ENCODE measurements around the gene DPEP2.
A peak's percentile ranks its signal among the peaks of the same experiment; 100 is the strongest.

Gene DPEP2

GRCh38 chr16:67969254-67970039, 29.8 kb downstream of the DPEP2 start:
- peak overlapping the region; percentile 86 to 97 for H3K27ac Mint-ChIP-seq
- peak overlapping the region; percentile 99 for H3K4me3 Mint-ChIP-seq
- ATAC-seq: no peak
- no peaks in the 10 kb centered on the region for H3K27me3 Mint-ChIP-seq
- H3K9me3 Mint-ChIP-seq: no peaks in the 10 kb centered on the region
- peaks cover 34% of the 10 kb centered on the region for H3K4me1 Mint-ChIP-seq
- no peak for DNase-seq

GRCh38 chr16:67968400-67969253, 30.7 kb downstream of the DPEP2 start, which contains the start of gene SLC12A4:
Gene SLC12A4, minus strand, starts transcription at chr16:67968637. Its CDS starts 84 bp downstream, at chr16:67968553.
- peak; percentile 93 to 95 for DNase-seq
- peaks cover 37% of the 10 kb centered on the region for H3K4me1 Mint-ChIP-seq
- no peaks in the 10 kb centered on the region for H3K27me3 Mint-ChIP-seq
- peak; percentile 94 for ATAC-seq
- peak within 1 kb of the TSS; percentile 99 for H3K4me3 Mint-ChIP-seq
- peak within 1 kb of the TSS; percentile 97 to 98 for H3K27ac Mint-ChIP-seq
- H3K9me3 Mint-ChIP-seq: no peaks in the 10 kb centered on the region

- peak; percentile 19 for ATAC-seq
- Mint-ChIP-seq H3K27ac (peak overlapping the region; percentile 97 to 98), H3K4me3 (peak overlapping the region; percentile 99), H3K4me1 (peaks cover 35% of the 10 kb centered on the region), H3K27me3 (no peaks in the 10 kb centered on the region), H3K9me3 (no peaks in the 10 kb centered on the region)
- DNase-seq: peak; percentile 25 to 37
Observed at GRCh38 chr16:67967958-67968399, 31.3 kb downstream of the DPEP2 start.

DNA sequence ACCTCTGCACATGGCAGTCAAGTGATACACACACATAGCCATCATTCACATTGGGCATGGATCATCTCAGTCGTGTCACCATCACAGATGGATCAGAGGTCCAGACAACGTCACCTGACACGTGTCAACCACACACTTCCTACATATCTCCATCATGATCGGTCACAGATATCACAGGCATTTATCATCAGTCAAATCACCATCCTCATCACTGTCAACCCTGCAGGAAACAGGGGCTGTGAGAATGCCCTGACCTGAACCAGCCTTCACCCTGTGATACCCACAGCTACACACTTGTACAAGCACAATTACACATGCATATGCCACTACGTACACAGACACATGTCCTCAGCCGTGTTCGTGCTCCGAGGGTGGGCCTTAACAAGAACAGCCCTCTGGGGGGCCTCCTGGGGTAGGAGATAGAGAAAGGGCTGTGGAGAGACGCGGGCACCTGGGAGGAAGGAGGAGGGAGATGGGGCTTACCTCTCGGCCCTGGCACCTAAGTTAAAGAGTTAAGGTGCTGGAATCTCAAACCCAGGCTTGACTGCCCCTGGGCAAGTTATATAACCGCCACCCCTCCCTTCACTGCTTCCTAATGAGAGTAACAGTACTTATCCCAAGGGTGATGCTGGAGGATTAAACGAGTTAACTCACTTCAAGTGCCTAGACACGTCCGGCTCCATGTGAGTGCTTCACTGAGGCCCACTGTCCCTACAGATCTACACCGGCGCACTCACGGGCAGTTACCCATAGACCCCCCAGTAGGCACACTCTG, 31.9 kb downstream of the DPEP2 start:
- H3K9me3 Mint-ChIP-seq: no peaks in the 10 kb centered on the region
- no peaks in the 10 kb centered on the region for H3K27me3 Mint-ChIP-seq
- DNase-seq: peak; percentile 36 to 38
- peak; percentile 21 for ATAC-seq
- peaks cover 32% of the 10 kb centered on the region for H3K4me1 Mint-ChIP-seq
- H3K4me3 Mint-ChIP-seq: peak overlapping the region; percentile 99
- H3K27ac Mint-ChIP-seq: peak overlapping the region; percentile 97 to 98

DNA sequence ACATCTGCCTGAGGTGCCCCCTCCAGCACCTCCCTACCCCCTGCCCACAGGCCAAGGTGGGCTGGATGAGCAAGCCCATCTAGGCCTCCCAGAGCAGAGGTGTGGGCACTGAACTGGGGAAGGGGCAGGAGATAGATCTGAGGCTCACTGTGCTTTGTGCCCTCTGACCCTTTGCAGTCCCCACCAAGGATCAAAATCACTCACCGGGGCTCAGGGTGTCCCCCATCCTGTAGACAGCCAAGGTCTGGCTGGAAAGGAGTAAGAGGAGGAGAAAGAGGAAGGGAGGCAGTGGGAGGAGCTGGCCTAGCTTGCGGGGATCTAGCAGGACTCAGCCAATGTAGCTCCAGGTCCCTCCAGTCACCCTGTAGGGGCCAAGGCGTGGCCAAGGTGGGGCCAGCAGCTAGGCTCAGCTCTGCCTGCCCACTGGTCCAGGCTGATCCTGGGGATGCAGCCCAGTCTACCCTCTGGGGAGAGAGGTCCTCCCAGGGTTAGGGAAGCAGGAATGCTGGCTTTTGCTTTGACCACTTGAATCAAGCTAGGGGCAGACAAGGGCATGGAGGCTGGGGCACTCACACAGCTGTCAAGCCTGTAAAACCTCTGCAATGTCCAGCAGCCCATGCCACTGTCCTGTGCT, 32.6 kb downstream of the DPEP2 start:
- ATAC-seq (no peak), DNase-seq (no peak)
- Mint-ChIP-seq H3K4me1 (peaks cover 32% of the 10 kb centered on the region), H3K4me3 (peak overlapping the region; percentile 99), H3K27ac (no peak overlapping the region), H3K27me3 (no peaks in the 10 kb centered on the region), H3K9me3 (no peaks in the 10 kb centered on the region)

DNA sequence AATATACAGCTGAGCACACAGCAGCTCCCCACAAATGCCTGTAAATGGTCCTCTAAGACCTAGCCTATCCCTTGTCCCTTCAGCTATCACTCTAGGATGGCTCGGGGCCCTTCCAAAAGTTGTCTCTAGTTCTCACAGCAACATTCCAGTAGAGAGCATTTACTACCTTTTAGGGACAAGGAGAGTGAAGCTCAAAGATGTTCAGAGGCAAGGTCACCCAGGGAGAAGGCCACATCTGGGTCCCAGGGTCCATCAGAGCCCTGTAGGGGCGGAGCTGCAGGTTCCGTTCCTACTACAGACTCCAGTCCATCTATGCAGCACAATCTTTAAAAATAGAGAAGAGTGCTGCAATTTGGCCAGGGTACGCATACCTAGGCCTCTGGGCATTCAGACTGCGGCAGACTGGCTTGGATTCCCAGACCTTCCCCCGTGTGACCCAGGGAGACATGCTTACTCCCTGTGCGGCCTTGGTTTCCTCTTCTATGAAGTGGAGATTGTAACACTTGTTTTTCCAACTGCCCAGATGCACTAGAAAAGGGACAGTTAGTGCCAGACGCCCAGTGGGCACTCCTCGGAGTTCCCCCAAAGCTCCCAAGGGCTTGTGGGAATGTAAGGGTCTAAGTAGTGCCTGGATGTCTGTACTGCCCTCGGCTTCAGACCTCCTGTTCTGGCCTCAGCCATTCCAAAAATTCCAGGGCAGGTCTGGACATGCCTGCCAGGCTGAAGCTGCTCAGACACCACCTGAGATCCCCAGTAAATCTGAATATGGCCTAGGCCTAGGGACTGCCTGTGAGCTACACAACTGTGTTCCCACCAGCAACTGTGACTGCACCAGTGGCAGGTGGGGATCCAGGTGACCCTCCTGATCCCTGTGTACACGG, 33.4 kb downstream of the DPEP2 start:
- H3K9me3 Mint-ChIP-seq: no peaks in the 10 kb centered on the region
- no peak for DNase-seq
- no peaks in the 10 kb centered on the region for H3K27me3 Mint-ChIP-seq
- no peak for ATAC-seq
- no peak overlapping the region for H3K4me3 Mint-ChIP-seq
- peak overlapping the region; percentile 28 to 69 for H3K27ac Mint-ChIP-seq
- H3K4me1 Mint-ChIP-seq: peaks cover 32% of the 10 kb centered on the region

DNA sequence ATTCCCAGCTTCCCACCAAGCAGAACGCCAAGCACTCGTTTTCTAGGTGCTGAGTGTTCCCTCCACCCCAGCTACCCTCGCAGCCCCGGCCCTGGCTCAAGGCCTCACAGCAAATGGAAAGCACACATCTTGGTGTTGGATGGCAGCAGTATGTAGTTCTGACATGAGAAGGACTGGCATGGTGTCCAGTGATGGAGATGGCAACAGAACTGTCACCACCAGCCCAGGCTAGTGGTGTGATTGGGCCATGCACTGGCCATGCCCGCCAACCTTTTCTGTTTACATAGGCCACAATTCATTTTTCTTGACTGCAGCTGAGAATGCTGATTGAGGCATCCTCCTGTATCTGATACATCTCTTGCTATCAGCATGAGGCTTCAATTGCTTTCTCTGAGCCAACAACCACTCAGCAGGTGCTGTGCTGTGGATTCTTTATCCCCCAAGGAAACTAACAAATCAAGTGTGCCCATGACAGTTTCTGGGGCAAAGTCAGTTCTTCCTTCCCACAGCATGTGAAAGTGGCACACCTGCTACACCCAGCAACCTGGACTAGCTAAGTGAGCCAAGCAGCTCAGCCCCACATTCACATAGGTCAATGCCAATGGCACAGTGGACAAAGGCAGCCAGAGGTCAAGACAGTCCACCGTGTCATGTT, 34.7 kb downstream of the DPEP2 start:
- H3K27me3 Mint-ChIP-seq: no peaks in the 10 kb centered on the region
- DNase-seq (no peak), ATAC-seq (no peak)
- H3K4me3 Mint-ChIP-seq: no peak overlapping the region
- peaks cover 27% of the 10 kb centered on the region for H3K4me1 Mint-ChIP-seq
- H3K27ac Mint-ChIP-seq: no peak overlapping the region
- no peaks in the 10 kb centered on the region for H3K9me3 Mint-ChIP-seq

DNA sequence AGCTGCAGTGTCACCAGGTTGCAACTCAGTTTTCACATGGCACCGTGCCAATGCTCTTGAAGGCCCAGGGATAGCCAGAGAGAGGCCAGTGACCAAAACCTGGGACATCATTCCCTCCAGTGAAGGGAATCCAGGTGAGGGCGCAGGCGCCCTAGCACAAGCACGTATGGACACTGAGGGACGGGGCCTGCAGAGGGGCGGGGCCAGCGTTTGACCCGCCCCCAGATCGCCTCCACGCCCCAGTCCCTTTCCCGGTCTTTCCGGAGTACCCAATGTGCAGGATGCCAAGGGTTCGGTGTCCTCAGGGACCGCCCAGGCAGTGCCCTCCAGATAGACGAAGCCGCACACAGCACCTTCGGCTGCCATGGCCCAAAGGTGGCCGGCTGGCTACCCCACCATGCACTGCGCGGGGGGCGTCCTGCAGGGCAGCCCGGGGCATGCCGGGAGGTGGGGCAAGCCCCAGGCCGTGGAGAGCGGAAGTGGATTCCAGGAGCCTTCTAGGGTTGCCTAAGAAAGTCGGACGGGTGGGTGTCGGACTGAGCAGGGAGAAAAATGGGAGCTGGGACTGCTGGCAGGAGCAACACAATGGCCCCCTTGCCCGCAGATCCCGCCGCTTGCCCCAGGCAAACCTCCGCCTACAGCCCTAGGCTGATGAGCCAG, 35.5 kb downstream of the DPEP2 start:
- H3K4me1 Mint-ChIP-seq: peaks cover 20% of the 10 kb centered on the region
- no peak overlapping the region for H3K27ac Mint-ChIP-seq
- no peak for ATAC-seq
- H3K27me3 Mint-ChIP-seq: no peaks in the 10 kb centered on the region
- H3K9me3 Mint-ChIP-seq: no peaks in the 10 kb centered on the region
- H3K4me3 Mint-ChIP-seq: no peak overlapping the region
- no peak for DNase-seq

DNA sequence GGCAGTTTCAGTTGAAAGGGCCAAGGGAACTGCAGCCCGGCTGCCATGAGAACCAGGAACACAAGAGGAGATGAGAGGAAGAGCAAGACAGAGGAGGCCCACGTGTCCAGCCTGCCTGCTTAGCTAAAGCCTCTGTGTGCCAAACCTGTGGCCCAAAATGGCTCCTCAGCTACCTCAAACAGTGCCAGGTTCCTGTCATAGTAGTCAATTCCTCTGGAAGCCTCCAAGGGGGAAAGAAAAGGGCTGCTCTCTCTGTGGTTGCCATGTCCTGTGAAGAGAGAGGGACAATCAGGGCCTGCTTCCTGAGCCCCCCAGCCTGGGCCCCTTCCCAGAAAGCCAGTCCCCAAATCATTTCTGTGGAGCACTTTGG, 36.0 kb downstream of the DPEP2 start:
- no peaks in the 10 kb centered on the region for H3K27me3 Mint-ChIP-seq
- ATAC-seq (no peak), DNase-seq (no peak)
- H3K4me1 Mint-ChIP-seq: peaks cover 20% of the 10 kb centered on the region
- H3K9me3 Mint-ChIP-seq: no peaks in the 10 kb centered on the region
- no peak overlapping the region for H3K27ac Mint-ChIP-seq
- no peak overlapping the region for H3K4me3 Mint-ChIP-seq

DNA sequence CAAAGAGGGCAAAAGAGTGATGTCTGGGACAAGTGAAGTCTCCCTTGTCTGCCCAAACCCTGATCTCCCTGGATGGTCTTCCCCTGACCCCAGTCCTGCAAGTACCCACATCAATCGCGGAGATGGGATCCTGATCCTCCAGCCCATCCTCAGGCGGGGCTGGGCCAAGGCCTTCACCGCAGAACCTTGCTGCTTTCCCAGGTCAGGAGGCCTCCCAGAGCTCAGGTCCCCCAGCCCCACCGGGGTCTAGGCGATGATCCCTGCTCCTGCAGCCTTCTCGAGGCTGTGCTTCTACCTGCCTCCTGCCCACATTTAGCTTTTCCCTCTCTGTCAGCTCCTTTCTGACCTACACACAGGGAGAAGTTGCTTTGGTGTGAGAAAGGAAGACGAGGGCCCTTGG, 37.1 kb downstream of the DPEP2 start:
- H3K4me3 Mint-ChIP-seq: no peak overlapping the region
- no peaks in the 10 kb centered on the region for H3K27me3 Mint-ChIP-seq
- ATAC-seq (no peak), DNase-seq (no peak)
- H3K27ac Mint-ChIP-seq: no peak overlapping the region
- peaks cover 15% of the 10 kb centered on the region for H3K4me1 Mint-ChIP-seq
- no peaks in the 10 kb centered on the region for H3K9me3 Mint-ChIP-seq

DNA sequence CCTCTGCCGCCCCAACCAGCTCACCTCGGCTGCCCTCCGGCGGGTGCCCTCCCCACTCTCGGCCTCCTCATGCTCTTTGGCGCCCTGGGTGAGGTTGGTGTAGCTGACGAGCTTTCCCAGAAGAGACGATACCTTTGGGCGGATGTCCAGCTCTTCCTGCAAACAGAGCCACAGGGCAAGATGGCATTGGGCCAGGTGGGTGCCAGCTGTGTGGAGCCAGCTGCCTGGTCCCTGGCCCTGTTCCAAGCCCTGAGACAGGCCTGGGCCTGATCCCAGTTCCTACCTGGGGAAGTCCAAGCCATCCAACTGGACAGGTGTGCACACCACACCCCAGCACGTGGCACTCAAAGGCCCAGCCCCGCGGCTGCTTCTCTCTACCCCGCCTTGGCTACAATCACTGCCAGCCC, 37.7 kb downstream of the DPEP2 start:
- ATAC-seq (no peak), DNase-seq (no peak)
- H3K4me1 Mint-ChIP-seq: peaks cover 9% of the 10 kb centered on the region
- H3K27me3 Mint-ChIP-seq: no peaks in the 10 kb centered on the region
- no peak overlapping the region for H3K4me3 Mint-ChIP-seq
- H3K27ac Mint-ChIP-seq: no peak overlapping the region
- no peaks in the 10 kb centered on the region for H3K9me3 Mint-ChIP-seq

DNA sequence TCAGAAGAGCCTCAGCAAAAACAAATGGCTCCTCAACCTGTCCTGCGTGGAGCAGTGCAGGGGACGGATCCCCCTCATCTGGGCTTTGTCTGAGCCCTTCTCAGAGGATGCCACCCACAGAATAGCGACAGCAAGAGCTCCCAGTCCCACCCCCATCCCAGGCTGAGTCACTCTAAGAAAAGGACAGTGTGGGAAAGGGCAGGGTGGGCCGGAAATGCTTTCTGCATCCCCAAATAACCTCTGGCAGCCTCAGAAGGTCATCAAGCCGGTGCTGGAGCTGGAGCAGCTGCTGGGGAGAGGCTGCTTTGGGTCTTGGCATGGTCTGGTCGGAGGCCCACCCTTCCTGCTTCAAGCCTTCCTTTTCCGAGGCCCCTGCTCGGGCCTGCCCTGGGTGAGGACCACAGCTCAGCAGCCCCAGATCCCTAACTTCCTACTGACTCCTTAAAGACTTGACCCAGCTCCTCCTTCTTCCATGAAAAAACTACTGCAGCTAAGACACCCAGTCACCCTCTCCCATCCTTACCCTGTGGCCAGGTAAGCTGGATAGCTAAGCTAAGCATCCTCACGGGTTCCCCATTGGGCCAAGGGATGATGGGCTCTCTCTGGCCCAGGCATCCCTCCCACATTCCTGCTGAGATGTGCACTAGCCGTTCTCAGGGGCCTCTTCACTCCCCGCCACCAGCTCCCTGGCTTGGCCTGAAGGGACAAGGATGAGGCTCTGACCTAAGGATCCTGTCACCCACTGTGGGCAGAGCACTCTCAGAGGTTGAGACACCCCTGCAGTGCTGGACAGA, 39.6 kb downstream of the DPEP2 start:
- Mint-ChIP-seq H3K27ac (peak overlapping the region in 1 of 2 donors; percentile 65), H3K4me3 (no peak overlapping the region), H3K9me3 (no peaks in the 10 kb centered on the region), H3K4me1 (peaks cover 5% of the 10 kb centered on the region), H3K27me3 (no peaks in the 10 kb centered on the region)
- no peak for ATAC-seq
- DNase-seq: no peak

- no peaks in the 10 kb centered on the region for H3K9me3 Mint-ChIP-seq
- no peak for DNase-seq
- H3K4me1 Mint-ChIP-seq: no peaks in the 10 kb centered on the region
Observed at GRCh38 chr16:67957622-67958021, 41.7 kb downstream of the DPEP2 start.

More at GRCh38 chr16:67957622-67958021, 41.7 kb downstream of the DPEP2 start:
- no peak overlapping the region for H3K27ac Mint-ChIP-seq
- no peaks in the 10 kb centered on the region for H3K27me3 Mint-ChIP-seq
- H3K4me3 Mint-ChIP-seq: no peak overlapping the region
- ATAC-seq: no peak
